NCI-H2227 (cell line): ENCODE measurements around the gene NCR3LG1.
"Not testable (repeated sequence)": the region's sequence is repeated elsewhere in the genome, so short reads cannot be mapped to it uniquely, and the experiment has no call there.

Experiments used
- DNase-seq: peaks from one replicate; lab custom pipeline; 2025; ENCODE audit not compliant: unreplicated experiment; lab: John Stamatoyannopoulos, UW

The NCR3LG1 gene

DNA sequence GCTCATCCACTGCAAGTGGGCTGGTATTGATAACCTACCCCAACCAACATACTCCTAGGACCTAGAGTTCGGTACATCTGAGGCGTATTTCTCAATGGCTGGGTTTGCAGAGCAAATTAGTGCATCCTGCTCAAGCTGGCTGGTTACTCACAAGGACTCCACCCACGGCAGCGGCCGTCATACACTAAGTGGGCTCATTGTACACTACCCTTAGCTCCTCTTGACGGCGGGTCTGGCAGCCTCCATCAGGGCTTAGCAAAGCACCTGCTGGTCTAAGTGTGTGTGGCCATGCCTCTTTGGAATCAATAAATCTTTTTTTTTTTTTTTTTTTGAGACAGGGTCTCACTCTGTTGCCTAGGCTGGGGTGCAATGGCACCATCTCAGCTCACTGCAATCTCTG, 57.0 kb downstream of the NCR3LG1 start:
- no peak for DNase-seq

- no peak for DNase-seq
Observed at GRCh38 chr11:17410606-17411379, 59.2 kb downstream of the NCR3LG1 start.

GRCh38 chr11:17411418-17411817, 59.8 kb downstream of the NCR3LG1 start:
- no peak for DNase-seq

GRCh38 chr11:17412488-17413180, 61.0 kb downstream of the NCR3LG1 start:
- no peak for DNase-seq

- DNase-seq = no peak
Observed at GRCh38 chr11:17413414-17414316, 62.1 kb downstream of the NCR3LG1 start.

- no peak for DNase-seq
Observed at GRCh38 chr11:17414317-17414737, 62.7 kb downstream of the NCR3LG1 start.

DNA sequence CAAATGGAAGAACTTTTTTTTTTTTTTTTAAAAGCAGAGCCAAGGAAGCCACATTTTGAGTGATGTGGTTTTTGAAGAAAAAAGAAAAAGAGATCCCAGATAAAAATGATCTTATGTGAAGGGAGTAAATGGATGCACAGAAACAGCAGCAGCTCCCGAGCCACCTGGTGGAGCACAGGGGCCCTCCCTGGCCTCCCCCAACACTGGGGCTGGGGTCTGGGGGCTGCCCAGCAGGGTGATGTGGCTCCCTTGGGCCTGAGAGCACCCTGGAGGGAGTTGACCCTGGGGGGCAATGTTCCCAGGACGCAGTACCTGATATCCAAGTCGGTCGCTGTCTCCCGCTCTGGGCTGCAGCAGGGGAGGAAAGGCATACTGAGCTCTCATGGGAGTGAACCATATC, 63.4 kb downstream of the NCR3LG1 start:
- no peak for DNase-seq

GRCh38 chr11:17415523-17416104, 64.0 kb downstream of the NCR3LG1 start:
- no peak for DNase-seq

DNA sequence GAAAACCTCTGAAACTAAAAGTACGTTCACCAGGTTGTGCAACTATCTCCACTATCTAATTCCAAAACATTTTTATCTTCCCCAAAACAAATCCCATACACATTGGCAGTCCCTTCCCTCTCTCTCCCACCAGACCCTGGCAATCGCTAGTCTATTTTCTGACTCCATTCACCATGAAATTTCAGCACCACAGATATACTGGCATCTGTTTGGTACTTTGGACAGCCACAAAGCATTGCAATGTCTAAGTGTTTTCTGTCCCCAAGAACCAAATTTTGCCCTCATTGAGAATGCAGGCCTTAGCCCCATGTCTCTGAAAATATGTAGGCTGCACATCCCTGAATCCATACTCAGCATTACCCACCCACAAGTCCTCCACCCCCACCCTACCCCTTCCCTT, 64.9 kb downstream of the NCR3LG1 start:
- no peak for DNase-seq

DNA sequence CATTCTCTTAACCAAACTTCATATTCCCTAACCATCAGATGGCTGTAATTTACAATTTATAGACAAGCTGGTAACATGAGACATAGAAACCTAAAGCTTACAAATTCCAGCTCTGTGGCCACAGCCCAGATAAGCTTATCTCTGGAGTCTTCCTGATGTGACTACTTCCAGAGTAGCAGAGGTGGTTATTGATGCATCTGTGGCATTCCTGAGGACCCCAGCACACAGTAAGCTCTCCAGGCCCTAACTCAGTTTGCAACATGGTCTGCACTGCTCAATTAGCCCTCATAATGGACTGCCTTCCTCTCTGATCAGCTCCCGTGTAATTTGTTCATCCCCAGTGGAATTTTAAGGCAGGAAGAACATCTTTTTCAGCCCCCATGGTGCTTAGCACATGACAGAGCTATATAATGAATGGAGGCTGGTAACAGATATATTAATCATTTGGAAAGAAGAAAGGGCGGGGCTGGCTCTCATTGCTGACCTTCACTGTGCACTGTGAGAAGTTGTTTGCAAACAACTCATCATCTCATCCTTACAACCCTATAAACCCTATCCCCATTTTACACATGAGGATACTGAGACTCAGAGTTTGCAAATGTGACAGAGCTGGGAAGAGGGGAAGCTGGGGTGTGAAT, 67.0 kb downstream of the NCR3LG1 start:
- DNase-seq = no peak

DNA sequence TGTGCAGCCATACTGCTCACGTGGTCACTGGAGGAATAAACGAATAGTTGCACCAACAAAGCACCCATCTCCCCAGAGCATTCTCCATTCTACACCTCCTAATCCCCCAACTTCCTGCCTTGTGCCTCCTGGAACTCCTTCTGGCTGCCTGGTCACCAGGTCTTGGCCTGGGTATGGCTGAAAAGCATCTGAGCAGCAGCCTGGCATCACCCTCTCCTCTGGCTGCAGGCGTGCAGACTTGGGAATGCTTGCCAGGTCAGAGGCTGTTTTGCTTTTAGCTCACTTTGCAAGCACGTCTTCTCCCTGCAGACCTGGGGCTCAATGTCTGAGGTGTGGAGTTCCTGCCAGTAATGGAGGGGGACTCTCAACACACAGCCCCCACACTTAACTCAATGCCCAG, 70.2 kb downstream of the NCR3LG1 start:
- no peak for DNase-seq

DNA sequence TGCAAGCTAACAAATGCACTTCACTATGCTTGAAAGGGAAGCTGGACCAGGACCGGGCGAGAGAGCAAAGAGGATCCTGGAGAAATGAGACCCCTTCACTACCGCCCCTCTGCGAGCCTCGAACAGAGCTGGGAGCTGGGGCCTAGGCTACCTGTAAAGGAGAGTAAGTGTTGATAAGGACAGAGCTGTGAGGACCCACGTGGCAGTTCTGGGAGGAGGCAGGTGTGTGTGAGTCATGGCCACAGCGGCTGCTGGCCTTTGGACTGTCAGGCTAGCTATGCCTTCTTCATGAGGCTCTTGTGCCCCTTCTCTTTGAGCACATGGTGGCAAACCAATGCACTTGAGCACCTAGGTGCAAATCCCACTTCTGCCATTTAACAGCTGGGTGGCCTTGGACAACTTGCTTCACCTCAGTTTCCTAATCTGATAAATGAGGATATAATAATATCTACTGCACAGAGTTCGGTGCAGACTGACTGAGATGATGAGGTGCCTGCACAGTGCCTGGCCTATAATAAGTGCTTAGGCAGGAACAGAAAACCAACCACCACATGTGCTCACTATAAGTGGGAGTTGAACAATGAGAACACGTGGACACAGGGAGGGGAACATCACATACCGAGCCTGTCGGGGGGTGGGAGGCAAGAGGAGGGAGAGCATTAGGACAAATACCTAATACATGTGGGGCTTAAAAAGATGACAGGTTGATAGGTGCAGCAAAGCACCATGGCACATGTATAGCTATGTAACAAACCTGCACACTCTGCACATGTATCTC, 72.1 kb downstream of the NCR3LG1 start:
- DNase-seq = peak; percentile 11

DNA sequence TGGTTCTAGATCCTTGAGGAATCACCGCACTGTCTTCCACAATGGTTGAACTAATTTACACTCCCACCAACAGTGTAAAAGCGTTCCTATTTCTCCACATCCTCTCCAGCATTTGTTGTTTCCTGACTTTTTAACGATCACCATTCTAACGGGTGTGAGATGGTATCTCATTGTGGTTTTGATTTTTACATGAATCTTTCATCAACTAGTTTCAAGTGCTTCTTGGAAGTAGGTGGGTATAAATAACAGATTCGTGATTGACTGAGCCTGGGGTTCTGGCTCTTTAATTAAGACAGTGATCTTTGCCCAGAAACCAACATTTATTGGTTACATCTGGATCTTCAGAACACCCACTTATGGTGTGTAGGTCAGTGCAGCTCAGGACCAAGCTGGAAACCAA, 74.6 kb downstream of the NCR3LG1 start:
- not testable (repeated sequence) for DNase-seq
